Kidney (tissue), 22 donors: ENCODE results near the gene CHAMP1. TPM values are rescaled to one million over a fixed set of nuclear protein-coding genes. Genes with fewer than 3 reads are reported as not detected.

Experiments used
- DNase-seq, 5 donors: peaks; one replicate each; pipeline ENCODE4 v3.0.0-alpha.2; 2013 to 2020
- FAIRE-seq: peaks from 2 replicates; lab custom pipeline; 2012; peaks lifted over from hg19 to GRCh38; lab: Jason Lieb, UNC
- H3K27ac ChIP-seq, 2 donors: one replicate each; pipeline ENCODE4 v1.7.0; 2013; ENCODE audit warnings: low read depth in 2 of 2, low read length in 2 of 2, inconsistent platforms in 1 of 2
- H3K27me3 ChIP-seq: one replicate; pipeline ENCODE4 v1.7.1; 2013; ENCODE audit warnings: low read length, inconsistent platforms; ENCODE audit not compliant: control insufficient read depth, insufficient read depth
- H3K36me3 ChIP-seq, 3 donors: one replicate each; pipeline versions ENCODE4 v1.7.0 to v1.7.1; 2013; ENCODE audit warnings: low read length in 3 of 3, control low read depth in 1 of 3, inconsistent platforms in 1 of 3; ENCODE audit not compliant: insufficient read depth in 3 of 3, control insufficient read depth in 2 of 3
- H3K4me1 ChIP-seq, 3 donors: one replicate each; pipeline versions ENCODE4 v1.7.0 to v1.7.1; 2013; ENCODE audit warnings: low read length in 3 of 3, inconsistent platforms in 1 of 3, low read depth in 1 of 3; ENCODE audit not compliant: control insufficient read depth in 2 of 3, insufficient read depth in 2 of 3
- H3K4me3 ChIP-seq, 3 donors: one replicate each; pipeline versions ENCODE4 v1.7.0 to v1.8.1; 2013; ENCODE audit warnings: low read length in 3 of 3, control low read depth in 1 of 3, inconsistent platforms in 1 of 3
- H3K9ac ChIP-seq, 3 donors: one replicate each; pipeline versions ENCODE4 v1.7.0 to v1.7.1; 2013; ENCODE audit warnings: low read length in 3 of 3, control low read depth in 1 of 3, inconsistent platforms in 1 of 3
- H3K9me3 ChIP-seq, 3 donors: one replicate each; pipeline versions ENCODE4 v1.7.0 to v1.7.1; 2013; ENCODE audit warnings: low read length in 3 of 3, control low read depth in 1 of 3, inconsistent platforms in 1 of 3; ENCODE audit not compliant: control insufficient read depth in 2 of 3, insufficient read depth in 1 of 3
- intact Hi-C: fragments of 100-400 bp; cut with DNase I; formaldehyde crosslinking; loops from one replicate; pipeline ENCODE4 v1.11.1; 2022
- long read RNA-seq, 10 donors: library from polyadenylated mRNA in 1 of 10; unstranded in 1 of 10; transcript quantifications; one replicate each; pipeline ENCODE4 v2.0.0 and lab custom pipeline, GENCODE V29; 2021 to 2026
- polyA plus RNA-seq: library from polyadenylated mRNA; stranded (reverse); fragments of 350-450 nt; fragmentation: Illumina TruSeq; extraction: RNeasy Lipid Tissue Mini Kit (QIAGEN cat#74804); gene quantifications from one replicate; pipeline ENCODE4 v1.2.3, GENCODE V29; 2014; ENCODE audit warnings: low read depth, low replicate concordance; ENCODE audit not compliant: insufficient read depth
- total RNA-seq: library from RNA; stranded (reverse); fragmentation: NEBNext Ultra II Directional; extraction: Animal tissue kit (Norgen Biotek cat#: 25700); gene quantifications from one replicate; pipeline ENCODE4 v1.2.1, GENCODE V29; 2021
- TF ChIP-seq, protein P1 (sequence below): IDR thresholded peaks from 3 replicates; pipeline ENCODE4 v1.5.1; 2012; ENCODE audit warnings: mild to moderate bottlenecking, moderate library complexity, borderline replicate concordance; ENCODE audit not compliant: insufficient read depth; ENCODE audit errors: extremely low read depth
- donor health status: control.
- donor health status: control.
- donor health status: control.
- donor health status: control.
- donor health status: control.
- donor health status: DM: yes; HTN: yes; CAD: no.
- donor health status: Normal renal cell carcinoma (clear cell type).

Gene CHAMP1, protein sequence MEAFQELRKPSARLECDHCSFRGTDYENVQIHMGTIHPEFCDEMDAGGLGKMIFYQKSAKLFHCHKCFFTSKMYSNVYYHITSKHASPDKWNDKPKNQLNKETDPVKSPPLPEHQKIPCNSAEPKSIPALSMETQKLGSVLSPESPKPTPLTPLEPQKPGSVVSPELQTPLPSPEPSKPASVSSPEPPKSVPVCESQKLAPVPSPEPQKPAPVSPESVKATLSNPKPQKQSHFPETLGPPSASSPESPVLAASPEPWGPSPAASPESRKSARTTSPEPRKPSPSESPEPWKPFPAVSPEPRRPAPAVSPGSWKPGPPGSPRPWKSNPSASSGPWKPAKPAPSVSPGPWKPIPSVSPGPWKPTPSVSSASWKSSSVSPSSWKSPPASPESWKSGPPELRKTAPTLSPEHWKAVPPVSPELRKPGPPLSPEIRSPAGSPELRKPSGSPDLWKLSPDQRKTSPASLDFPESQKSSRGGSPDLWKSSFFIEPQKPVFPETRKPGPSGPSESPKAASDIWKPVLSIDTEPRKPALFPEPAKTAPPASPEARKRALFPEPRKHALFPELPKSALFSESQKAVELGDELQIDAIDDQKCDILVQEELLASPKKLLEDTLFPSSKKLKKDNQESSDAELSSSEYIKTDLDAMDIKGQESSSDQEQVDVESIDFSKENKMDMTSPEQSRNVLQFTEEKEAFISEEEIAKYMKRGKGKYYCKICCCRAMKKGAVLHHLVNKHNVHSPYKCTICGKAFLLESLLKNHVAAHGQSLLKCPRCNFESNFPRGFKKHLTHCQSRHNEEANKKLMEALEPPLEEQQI
- total RNA-seq (23.3 TPM), polyA plus RNA-seq (5.8 TPM)
- long read RNA-seq, donor 1, full-length matches to known transcripts: 31 of 31 reads
- long read RNA-seq, donor 1, partial matches to known transcripts: 0 of 31 reads
- long read RNA-seq, donor 1, other reads (novel, unspliced or antisense): 0 of 31 reads
- long read RNA-seq, donor 2, full-length matches to known transcripts: 20 of 20 reads
- long read RNA-seq, donor 2, partial matches to known transcripts: 0 of 20 reads
- long read RNA-seq, donor 2, other reads (novel, unspliced or antisense): 0 of 20 reads
- long read RNA-seq, donor 3, full-length matches to known transcripts: 26 of 26 reads
- long read RNA-seq, donor 3, partial matches to known transcripts: 0 of 26 reads
- long read RNA-seq, donor 3, other reads (novel, unspliced or antisense): 0 of 26 reads
- long read RNA-seq, donor 4, full-length matches to known transcripts: 13 of 13 reads
- long read RNA-seq, donor 4, partial matches to known transcripts: 0 of 13 reads
- long read RNA-seq, donor 4, other reads (novel, unspliced or antisense): 0 of 13 reads
- long read RNA-seq, donor 5, full-length matches to known transcripts: 3 of 3 reads
- long read RNA-seq, donor 5, partial matches to known transcripts: 0 of 3 reads
- long read RNA-seq, donor 5, other reads (novel, unspliced or antisense): 0 of 3 reads
- long read RNA-seq, donor 6, full-length matches to known transcripts: 9 of 9 reads
- long read RNA-seq, donor 6, partial matches to known transcripts: 0 of 9 reads
- long read RNA-seq, donor 6, other reads (novel, unspliced or antisense): 0 of 9 reads
- long read RNA-seq, donor 7, partial matches to known transcripts: 0 of 1 reads
- long read RNA-seq, donor 7, other reads (novel, unspliced or antisense): 0 of 1 reads
- long read RNA-seq, donor 8, full-length matches to known transcripts: 24 of 24 reads
- long read RNA-seq, donor 8, partial matches to known transcripts: 0 of 24 reads
- long read RNA-seq, donor 8, other reads (novel, unspliced or antisense): 0 of 24 reads
- long read RNA-seq, donor 9, full-length matches to known transcripts: 13 of 13 reads
- long read RNA-seq, donor 9, partial matches to known transcripts: 0 of 13 reads
- long read RNA-seq, donor 9, other reads (novel, unspliced or antisense): 0 of 13 reads
- long read RNA-seq, donor 10, full-length matches to known transcripts: 29 of 29 reads
- long read RNA-seq, donor 10, partial matches to known transcripts: 0 of 29 reads
- long read RNA-seq, donor 10, other reads (novel, unspliced or antisense): 0 of 29 reads

DNA sequence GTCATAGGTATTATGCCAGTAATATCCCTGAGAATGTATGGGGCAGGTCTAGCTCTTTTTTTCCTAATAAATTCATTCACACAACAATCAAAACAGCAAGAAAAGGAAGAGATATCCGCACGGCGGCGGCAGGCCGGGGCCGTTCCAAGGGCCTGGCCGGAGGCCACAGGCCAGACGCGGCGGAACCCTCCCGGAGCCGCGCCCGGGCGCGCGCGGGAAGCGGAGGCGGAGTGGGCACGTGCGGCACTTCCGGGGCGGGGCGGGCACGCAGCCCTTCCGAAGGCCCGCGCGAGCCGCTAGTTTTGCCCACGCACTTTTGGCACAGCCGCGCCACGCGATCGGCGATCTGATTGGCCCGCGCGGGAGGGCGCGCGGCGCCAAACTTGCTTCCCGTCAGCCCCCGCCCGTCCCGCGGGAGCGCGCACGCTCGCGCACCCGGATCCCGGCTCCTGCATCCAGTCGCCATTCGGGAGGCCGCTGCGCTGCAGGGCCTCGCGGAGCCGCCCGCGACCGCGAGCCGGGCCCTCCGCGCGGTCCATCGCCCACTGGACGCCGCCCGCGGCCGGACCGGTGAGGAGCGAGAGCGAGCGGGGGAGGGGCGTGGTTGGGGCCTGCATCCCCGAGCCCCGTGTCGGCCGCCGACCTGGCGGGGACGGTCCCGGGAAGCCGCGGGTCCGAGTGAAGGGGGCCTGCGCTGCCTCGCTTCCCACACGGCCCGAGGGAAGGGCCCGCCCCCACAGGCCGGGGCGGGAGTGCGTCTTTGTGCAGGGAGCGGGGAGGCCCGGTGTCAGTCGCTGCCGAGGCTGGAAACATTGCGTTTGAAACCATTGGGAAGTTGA is at the start of gene CHAMP1:
CHAMP1 (plus strand) TSS at position 430 of the 839 bp plus-strand sequence. CDS start 9,340 bp downstream, outside the sequence.
- peak within 1 kb of the TSS; percentile 81 to 85 for H3K27ac ChIP-seq
- no peaks in the 10 kb centered on the region for H3K9me3 ChIP-seq
- DNase-seq (peak; percentile 96 to 99 (median 97)), FAIRE-seq (no peak)
- H3K4me1 ChIP-seq: peaks cover 0 to 14% (median 1%) of the 10 kb centered on the region in 3 donors
- intact Hi-C loops: no loop called here
- peak within 1 kb of the TSS; percentile 56 to 86 (median 66) for H3K9ac ChIP-seq
- no peaks in the 10 kb centered on the region for H3K27me3 ChIP-seq
- TF ChIP-seq, protein P1, sequence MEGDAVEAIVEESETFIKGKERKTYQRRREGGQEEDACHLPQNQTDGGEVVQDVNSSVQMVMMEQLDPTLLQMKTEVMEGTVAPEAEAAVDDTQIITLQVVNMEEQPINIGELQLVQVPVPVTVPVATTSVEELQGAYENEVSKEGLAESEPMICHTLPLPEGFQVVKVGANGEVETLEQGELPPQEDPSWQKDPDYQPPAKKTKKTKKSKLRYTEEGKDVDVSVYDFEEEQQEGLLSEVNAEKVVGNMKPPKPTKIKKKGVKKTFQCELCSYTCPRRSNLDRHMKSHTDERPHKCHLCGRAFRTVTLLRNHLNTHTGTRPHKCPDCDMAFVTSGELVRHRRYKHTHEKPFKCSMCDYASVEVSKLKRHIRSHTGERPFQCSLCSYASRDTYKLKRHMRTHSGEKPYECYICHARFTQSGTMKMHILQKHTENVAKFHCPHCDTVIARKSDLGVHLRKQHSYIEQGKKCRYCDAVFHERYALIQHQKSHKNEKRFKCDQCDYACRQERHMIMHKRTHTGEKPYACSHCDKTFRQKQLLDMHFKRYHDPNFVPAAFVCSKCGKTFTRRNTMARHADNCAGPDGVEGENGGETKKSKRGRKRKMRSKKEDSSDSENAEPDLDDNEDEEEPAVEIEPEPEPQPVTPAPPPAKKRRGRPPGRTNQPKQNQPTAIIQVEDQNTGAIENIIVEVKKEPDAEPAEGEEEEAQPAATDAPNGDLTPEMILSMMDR: no peak
- peak within 1 kb of the TSS; percentile 65 to 89 (median 79) for H3K4me3 ChIP-seq
- H3K36me3 ChIP-seq: no peaks in the 10 kb centered on the region

DNA sequence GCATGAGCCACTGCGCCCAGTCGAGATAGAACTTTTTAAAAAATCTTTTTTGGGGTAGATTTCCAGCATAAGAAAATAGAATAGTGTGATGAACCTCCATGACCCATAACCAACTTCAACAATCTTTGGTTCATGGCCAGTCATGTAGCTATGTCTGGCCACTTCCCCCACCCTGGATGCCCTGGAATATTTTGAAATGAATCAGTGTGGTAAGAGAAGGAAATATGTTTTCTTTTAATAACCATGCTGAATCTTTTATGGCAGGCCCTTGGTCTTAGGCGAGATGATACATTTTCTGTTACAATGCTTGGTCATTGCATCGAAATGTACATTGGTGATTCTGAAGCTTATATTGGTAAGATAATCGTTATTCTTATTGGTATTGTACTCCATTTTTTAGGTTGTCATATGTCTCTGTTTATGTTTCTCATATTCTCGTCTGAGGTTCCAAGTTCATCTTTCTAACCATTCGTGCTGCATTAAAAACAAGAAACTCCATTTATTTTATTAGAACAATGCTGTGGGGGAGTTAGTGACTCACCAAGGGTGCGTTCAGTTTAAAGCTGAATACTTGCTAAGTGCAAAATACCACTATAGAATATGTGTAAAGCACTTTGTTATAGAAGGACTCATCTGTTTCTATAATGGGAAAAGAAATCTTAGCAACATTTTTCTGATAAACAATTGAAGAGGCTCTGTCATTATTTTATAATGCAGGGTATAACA is 49.3 kb upstream of the CHAMP1 start:
- FAIRE-seq (no peak), DNase-seq (no peak)
- TF ChIP-seq, protein P1: no peak
- H3K4me1 ChIP-seq: no peaks in the 10 kb centered on the region
- no peak overlapping the region for H3K4me3 ChIP-seq
- no peak overlapping the region for H3K27ac ChIP-seq
- intact Hi-C loops: no loop called here
- no peaks in the 10 kb centered on the region for H3K27me3 ChIP-seq
- peaks cover 13 to 60% (median 41%) of the 10 kb centered on the region in 3 donors for H3K36me3 ChIP-seq
- no peak overlapping the region for H3K9ac ChIP-seq
- H3K9me3 ChIP-seq: no peaks in the 10 kb centered on the region
